ENCODE data around the gene UIMC1.
"Not testable (repeated sequence)": the region's sequence is repeated elsewhere in the genome, so short reads cannot be mapped to it uniquely, and the experiment has no call there.

Gene UIMC1

GRCh38 chr5:176879663-176880361, 126.8 kb downstream of the UIMC1 start:
- H3K27me3 ChIP-seq (ENCODE audit: control insufficient read depth, insufficient read depth, low read length) = no peaks in the 10 kb centered on the region
- no peak overlapping the region for H3K9ac ChIP-seq (ENCODE audit: low read depth, low read length)
- H3K4me3 ChIP-seq (ENCODE audit: low read depth, low read length) = no peak overlapping the region
- H3K36me3 ChIP-seq (ENCODE audit: control insufficient read depth, insufficient read depth, low read length) = peaks cover 7% of the 10 kb centered on the region
- no peaks in the 10 kb centered on the region for H3K4me1 ChIP-seq (ENCODE audit: control insufficient read depth, insufficient read depth, low read length)
- H3K9me3 ChIP-seq (ENCODE audit: control insufficient read depth, insufficient read depth, low read length) = no peaks in the 10 kb centered on the region

DNA sequence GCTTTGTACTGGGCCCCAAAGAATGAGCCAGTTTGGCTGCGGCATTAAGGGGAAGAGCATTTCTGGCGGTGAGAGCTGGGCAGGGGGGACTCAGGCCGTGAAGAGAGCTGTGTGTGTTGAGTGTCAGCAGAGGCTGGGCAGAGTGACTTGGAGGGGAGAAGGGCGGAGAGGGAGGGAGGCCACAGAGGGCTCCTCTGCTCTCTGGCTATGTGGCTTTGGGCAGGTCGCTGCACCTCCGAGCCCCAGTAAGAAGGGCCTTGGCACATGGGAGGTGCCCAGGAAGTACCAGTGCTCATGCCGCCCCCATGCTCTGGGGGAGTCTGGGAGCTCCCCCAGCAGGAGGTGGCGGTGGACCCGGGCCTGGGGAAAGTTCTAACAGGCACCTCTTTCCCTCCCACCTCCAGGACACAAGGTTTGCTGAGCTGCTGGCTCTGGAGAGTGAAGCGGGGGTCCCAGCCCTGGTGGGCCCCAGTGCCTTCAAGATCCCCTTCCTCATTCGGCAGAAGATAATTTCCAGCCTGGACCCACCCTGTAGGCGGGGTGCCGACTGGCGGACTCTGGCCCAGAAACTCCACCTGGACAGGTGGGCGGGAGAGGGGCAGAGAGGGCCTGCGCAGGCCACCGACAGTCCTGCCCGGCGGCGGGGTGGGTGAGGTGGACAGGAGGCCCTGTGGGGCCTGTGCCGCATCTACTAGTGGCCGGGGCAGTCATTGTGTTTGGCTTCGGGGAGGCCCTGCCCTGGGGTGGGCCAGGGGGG, 127.5 kb downstream of the UIMC1 start:
- Histone ChIP-seq H3K27me3 (ENCODE audit: control insufficient read depth, insufficient read depth, low read length) (no peaks in the 10 kb centered on the region), H3K4me1 (ENCODE audit: control insufficient read depth, insufficient read depth, low read length) (no peaks in the 10 kb centered on the region), H3K9me3 (ENCODE audit: control insufficient read depth, insufficient read depth, low read length) (no peaks in the 10 kb centered on the region), H3K9ac (ENCODE audit: low read depth, low read length) (no peak overlapping the region), H3K36me3 (ENCODE audit: control insufficient read depth, insufficient read depth, low read length) (peaks cover 7% of the 10 kb centered on the region), H3K4me3 (ENCODE audit: low read depth, low read length) (no peak overlapping the region)

GRCh38 chr5:176878463-176878862, 128.1 kb downstream of the UIMC1 start:
- H3K4me3 ChIP-seq (ENCODE audit: low read depth, low read length) = no peak overlapping the region
- peaks cover 7% of the 10 kb centered on the region for H3K36me3 ChIP-seq (ENCODE audit: control insufficient read depth, insufficient read depth, low read length)
- no peaks in the 10 kb centered on the region for H3K4me1 ChIP-seq (ENCODE audit: control insufficient read depth, insufficient read depth, low read length)
- H3K9me3 ChIP-seq (ENCODE audit: control insufficient read depth, insufficient read depth, low read length) = no peaks in the 10 kb centered on the region
- H3K9ac ChIP-seq (ENCODE audit: low read depth, low read length) = no peak overlapping the region
- no peaks in the 10 kb centered on the region for H3K27me3 ChIP-seq (ENCODE audit: control insufficient read depth, insufficient read depth, low read length)

DNA sequence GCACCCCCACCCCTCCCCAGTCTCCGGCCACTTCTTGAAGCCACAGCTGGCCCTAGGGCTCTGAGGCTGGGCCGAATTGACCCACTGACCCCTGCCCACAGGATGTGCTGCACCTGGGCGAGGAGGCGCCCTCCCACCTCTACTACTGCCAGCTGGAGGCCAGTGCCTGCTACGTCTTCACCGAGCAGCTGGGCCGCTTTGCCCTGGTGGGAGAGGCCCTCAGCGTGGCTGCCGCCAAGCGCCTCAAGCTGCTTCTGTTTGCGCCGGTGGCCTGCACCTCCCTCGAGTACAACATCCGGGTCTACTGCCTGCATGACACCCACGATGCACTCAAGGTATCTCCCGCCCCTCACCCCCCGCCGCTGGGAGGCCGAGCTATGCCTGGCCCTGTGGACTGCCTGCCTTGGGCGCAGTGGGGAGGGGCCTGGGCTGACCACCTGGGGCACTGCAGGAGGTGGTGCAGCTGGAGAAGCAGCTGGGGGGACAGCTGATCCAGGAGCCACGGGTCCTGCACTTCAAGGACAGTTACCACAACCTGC, 128.7 kb downstream of the UIMC1 start:
- H3K36me3 ChIP-seq (ENCODE audit: control insufficient read depth, insufficient read depth, low read length) = peaks cover 7% of the 10 kb centered on the region
- H3K4me1 ChIP-seq (ENCODE audit: control insufficient read depth, insufficient read depth, low read length) = no peaks in the 10 kb centered on the region
- no peak overlapping the region for H3K9ac ChIP-seq (ENCODE audit: low read depth, low read length)
- no peaks in the 10 kb centered on the region for H3K27me3 ChIP-seq (ENCODE audit: control insufficient read depth, insufficient read depth, low read length)
- no peak overlapping the region for H3K4me3 ChIP-seq (ENCODE audit: low read depth, low read length)
- no peaks in the 10 kb centered on the region for H3K9me3 ChIP-seq (ENCODE audit: control insufficient read depth, insufficient read depth, low read length)

DNA sequence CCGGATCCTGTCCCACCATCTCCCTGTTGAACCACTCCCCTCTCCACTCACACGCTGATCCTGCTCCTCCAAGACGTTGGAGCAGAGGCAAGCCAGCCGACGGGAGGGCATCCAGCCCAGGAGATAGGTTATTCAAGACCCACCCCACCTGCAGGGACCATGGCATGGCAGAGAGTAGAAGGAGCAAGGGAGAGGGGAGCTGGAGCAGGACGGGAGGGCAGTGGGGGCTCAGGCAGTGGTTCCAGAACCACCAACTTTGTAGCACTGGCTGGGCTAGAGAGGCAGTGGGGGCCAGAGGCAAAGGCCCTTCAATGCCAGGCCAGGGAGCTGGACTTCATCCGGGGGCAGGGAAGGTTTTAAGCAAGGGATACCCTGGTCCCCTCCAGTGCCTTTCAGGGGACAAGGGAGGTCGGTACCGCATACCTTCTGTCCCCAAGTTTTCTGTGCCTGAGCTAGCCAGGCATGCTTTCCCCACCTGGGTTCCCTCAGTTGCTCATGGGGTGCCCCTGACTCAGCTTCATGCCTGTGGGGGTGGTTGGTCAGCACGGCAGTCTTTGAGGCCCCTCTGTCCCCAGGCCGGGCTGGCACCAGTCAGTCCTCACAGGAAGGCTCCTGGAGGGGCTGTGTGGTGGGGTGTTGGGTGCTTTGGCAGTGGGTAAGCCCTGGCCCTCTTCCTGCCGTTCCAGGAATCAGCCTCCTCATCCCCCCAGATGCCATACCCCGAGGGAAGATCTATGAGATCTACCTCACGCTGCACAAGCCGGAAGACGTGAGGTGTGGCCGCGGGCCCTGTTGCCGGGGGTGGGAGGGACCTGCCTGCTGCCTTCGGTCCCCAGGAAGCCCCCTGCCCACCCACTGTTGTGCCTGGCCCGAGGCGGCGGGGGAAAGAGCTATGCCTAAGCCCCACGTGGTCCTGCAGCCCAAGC, 129.8 kb downstream of the UIMC1 start:
- no peaks in the 10 kb centered on the region for H3K9me3 ChIP-seq (ENCODE audit: control insufficient read depth, insufficient read depth, low read length)

GRCh38 chr5:176875783-176876505, 130.6 kb downstream of the UIMC1 start:
- H3K9me3 ChIP-seq (ENCODE audit: control insufficient read depth, insufficient read depth, low read length) = no peaks in the 10 kb centered on the region
- H3K27me3 ChIP-seq (ENCODE audit: control insufficient read depth, insufficient read depth, low read length) = no peaks in the 10 kb centered on the region
- no peaks in the 10 kb centered on the region for H3K4me1 ChIP-seq (ENCODE audit: control insufficient read depth, insufficient read depth, low read length)
- H3K9ac ChIP-seq (ENCODE audit: low read depth, low read length) = no peak overlapping the region
- H3K36me3 ChIP-seq (ENCODE audit: control insufficient read depth, insufficient read depth, low read length) = peaks cover 7% of the 10 kb centered on the region
- H3K4me3 ChIP-seq (ENCODE audit: low read depth, low read length) = no peak overlapping the region

More for the DNA sequence above, 129.8 kb downstream of the UIMC1 start:
- Histone ChIP-seq H3K4me3 (ENCODE audit: low read depth, low read length) (no peak overlapping the region), H3K4me1 (ENCODE audit: control insufficient read depth, insufficient read depth, low read length) (no peaks in the 10 kb centered on the region), H3K36me3 (ENCODE audit: control insufficient read depth, insufficient read depth, low read length) (peaks cover 7% of the 10 kb centered on the region), H3K9ac (ENCODE audit: low read depth, low read length) (no peak overlapping the region), H3K27me3 (ENCODE audit: control insufficient read depth, insufficient read depth, low read length) (no peaks in the 10 kb centered on the region)

DNA sequence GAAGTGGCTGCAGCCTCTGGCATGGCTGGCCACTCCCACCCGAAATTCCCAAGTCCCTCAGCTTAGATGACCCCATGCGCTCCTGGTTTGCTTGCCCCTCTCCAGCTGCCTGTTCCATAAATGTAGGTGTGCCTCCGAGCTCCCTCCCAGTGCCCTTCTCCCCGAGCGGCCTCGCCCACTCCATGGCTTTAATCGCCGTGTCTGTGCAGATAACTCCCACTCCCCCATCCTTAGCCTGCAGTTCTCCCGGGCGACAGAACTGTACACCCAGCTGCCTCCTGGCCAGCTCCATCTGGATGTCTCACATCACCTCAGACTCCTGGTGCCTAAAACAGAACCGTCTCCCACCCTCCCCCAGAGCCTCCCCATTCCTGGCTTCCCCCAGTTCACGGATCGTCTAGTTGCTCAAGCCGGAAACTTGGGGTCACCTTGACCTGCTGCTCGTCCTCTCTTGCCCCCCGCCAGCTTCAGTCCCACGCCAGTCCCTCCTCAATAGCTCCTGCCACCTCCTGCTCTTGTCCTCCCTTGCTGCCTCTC, 131.5 kb downstream of the UIMC1 start:
- Histone ChIP-seq H3K36me3 (ENCODE audit: control insufficient read depth, insufficient read depth, low read length) (peaks cover 7% of the 10 kb centered on the region), H3K9ac (ENCODE audit: low read depth, low read length) (no peak overlapping the region), H3K9me3 (ENCODE audit: control insufficient read depth, insufficient read depth, low read length) (no peaks in the 10 kb centered on the region), H3K4me1 (ENCODE audit: control insufficient read depth, insufficient read depth, low read length) (no peaks in the 10 kb centered on the region), H3K27me3 (ENCODE audit: control insufficient read depth, insufficient read depth, low read length) (no peaks in the 10 kb centered on the region), H3K4me3 (ENCODE audit: low read depth, low read length) (no peak overlapping the region)

GRCh38 chr5:176874198-176874780, 132.3 kb downstream of the UIMC1 start:
- Histone ChIP-seq H3K4me1 (ENCODE audit: control insufficient read depth, insufficient read depth, low read length) (no peaks in the 10 kb centered on the region), H3K9ac (ENCODE audit: low read depth, low read length) (no peak overlapping the region), H3K4me3 (ENCODE audit: low read depth, low read length) (no peak overlapping the region), H3K9me3 (ENCODE audit: control insufficient read depth, insufficient read depth, low read length) (no peaks in the 10 kb centered on the region), H3K27me3 (ENCODE audit: control insufficient read depth, insufficient read depth, low read length) (no peaks in the 10 kb centered on the region), H3K36me3 (ENCODE audit: control insufficient read depth, insufficient read depth, low read length) (peaks cover 2% of the 10 kb centered on the region)

- no peak overlapping the region for H3K4me3 ChIP-seq (ENCODE audit: low read depth, low read length)
Measured at GRCh38 chr5:176873541-176874172, 132.9 kb downstream of the UIMC1 start.

GRCh38 chr5:176873011-176873410, 133.6 kb downstream of the UIMC1 start:
- H3K4me3 ChIP-seq (ENCODE audit: low read depth, low read length); H3K4me1 ChIP-seq (ENCODE audit: control insufficient read depth, insufficient read depth, low read length); H3K9ac ChIP-seq (ENCODE audit: low read depth, low read length); H3K9me3 ChIP-seq (ENCODE audit: control insufficient read depth, insufficient read depth, low read length); H3K36me3 ChIP-seq (ENCODE audit: control insufficient read depth, insufficient read depth, low read length); H3K27me3 ChIP-seq (ENCODE audit: control insufficient read depth, insufficient read depth, low read length): not testable (repeated sequence)

More at GRCh38 chr5:176873541-176874172, 132.9 kb downstream of the UIMC1 start:
- no peaks in the 10 kb centered on the region for H3K4me1 ChIP-seq (ENCODE audit: control insufficient read depth, insufficient read depth, low read length)
- H3K9me3 ChIP-seq (ENCODE audit: control insufficient read depth, insufficient read depth, low read length) = no peaks in the 10 kb centered on the region
- H3K36me3 ChIP-seq (ENCODE audit: control insufficient read depth, insufficient read depth, low read length) = peaks cover 2% of the 10 kb centered on the region
- no peaks in the 10 kb centered on the region for H3K27me3 ChIP-seq (ENCODE audit: control insufficient read depth, insufficient read depth, low read length)
- no peak overlapping the region for H3K9ac ChIP-seq (ENCODE audit: low read depth, low read length)
